Caco-2 (cell line): ENCODE measurements around the gene SMIM31. TPM values are rescaled to one million over a fixed set of nuclear protein-coding genes. Genes with fewer than 3 reads are reported as not detected.

Source experiments
- BruUV-seq: library from RNA; stranded (reverse); fragments of 400-500 nt; replicated peaks from 2 replicates; lab custom pipeline; 2021; lab: Mats Ljungman, UMichigan
- CTCF ChIA-PET: fragments of 300-600 bp; sonication (Branson Sonifier 250); formaldehyde crosslinking; loops from one replicate; lab custom pipeline; 2022; ENCODE audit warnings: antibody characterized with exemption; lab: Charles Lee
- POLR2A ChIA-PET: fragments of 300-600 bp; sonication (Branson Sonifier 250); formaldehyde crosslinking; loops from one replicate; lab custom pipeline; 2022; ENCODE audit warnings: antibody characterized with exemption; lab: Charles Lee
- DNase-seq, 2 experiments: peaks; one replicate each; pipeline versions ENCODE4 v3.0.0 to v3.0.0-alpha.2; 2020 to 2022
- H3K27me3 ChIP-seq: replicated peaks from 2 replicates; pipeline ENCODE4 v1.6.0; 2011; ENCODE audit warnings: low read length; ENCODE audit not compliant: control insufficient read depth, insufficient read depth
- H3K36me3 ChIP-seq: 2 replicates; pipeline ENCODE4 v1.5.1; 2011; ENCODE audit warnings: low read length; ENCODE audit not compliant: control insufficient read depth, insufficient read depth
- H3K4me1 ChIP-seq: fragments of 250-450 bp; sonication (Bioruptor Pico); 2 replicates; pipeline ENCODE4 v1.5.1; 2020; ENCODE audit warnings: mild to moderate bottlenecking
- H3K4me3 ChIP-seq: 2 replicates; pipeline ENCODE4 v1.5.1; 2011; ENCODE audit warnings: low read depth, mild to moderate bottlenecking, control low read depth, low read length
- H3K9me3 ChIP-seq: fragments of 250-450 bp; sonication (Bioruptor Pico); 2 replicates; pipeline ENCODE4 v1.5.1; 2020; ENCODE audit warnings: mild to moderate bottlenecking, moderate library complexity
- H3K27ac Mint-ChIP-seq: one replicate; pipeline ENCODE4 v1.8.0; 2022; ENCODE audit warnings: mixed read lengths; ENCODE audit not compliant: unreplicated experiment
- H3K27me3 Mint-ChIP-seq: one replicate; pipeline ENCODE4 v1.8.0; 2022; ENCODE audit warnings: mixed read lengths; ENCODE audit not compliant: insufficient read depth, unreplicated experiment
- H3K36me3 Mint-ChIP-seq: one replicate; pipeline ENCODE4 v1.8.0; 2022; ENCODE audit warnings: mild to moderate bottlenecking, mixed read lengths; ENCODE audit not compliant: insufficient read depth, unreplicated experiment
- H3K4me1 Mint-ChIP-seq: one replicate; pipeline ENCODE4 v1.8.0; 2022; ENCODE audit warnings: low read depth, mixed read lengths; ENCODE audit not compliant: unreplicated experiment
- H3K4me3 Mint-ChIP-seq: one replicate; pipeline ENCODE4 v1.8.0; 2022; ENCODE audit warnings: mild to moderate bottlenecking, moderate library complexity, mixed read lengths; ENCODE audit not compliant: unreplicated experiment
- H3K9me3 Mint-ChIP-seq: one replicate; pipeline ENCODE4 v1.8.0; 2022; ENCODE audit warnings: mixed read lengths; ENCODE audit not compliant: unreplicated experiment
- CTCF ChIP-seq, 2 experiments: fragments of 200-600 bp in 1 of 2; IDR thresholded peaks; 1 replicate in 1 of 2; 2 replicates in 1 of 2; pipeline versions ENCODE4 v1.5.1 to v1.8.0; 2011 to 2022; ENCODE audit warnings: antibody characterized with exemption in 1 of 2, control low read depth in 1 of 2, inconsistent platforms in 1 of 2, low read depth in 1 of 2, low read length in 1 of 2, mild to moderate bottlenecking in 1 of 2, moderate library complexity in 1 of 2; ENCODE audit not compliant: insufficient read depth in 1 of 2, severe bottlenecking in 1 of 2, unreplicated experiment in 1 of 2
- intact Hi-C: fragments of 100-400 bp; cut with micrococcal nuclease; formaldehyde crosslinking; loops from one replicate; pipeline ENCODE4 v1.10.0; 2022; ENCODE audit not compliant: unreplicated experiment
- total RNA-seq: library from RNA; stranded (reverse); gene quantifications from 2 replicates; pipeline ENCODE4 v1.2.3, GENCODE V29; 2022

Gene SMIM31
- total RNA-seq, 1 experiment from 2014 or later = not detected

- Mint-ChIP-seq H3K27me3 (no peaks in the 10 kb centered on the region), H3K36me3 (no peaks in the 10 kb centered on the region), H3K27ac (peak overlapping the region; percentile 49), H3K4me3 (no peak overlapping the region), H3K4me1 (peaks cover 22% of the 10 kb centered on the region), H3K9me3 (no peaks in the 10 kb centered on the region)
- no TSS peak for BruUV-seq
- Histone ChIP-seq H3K27me3 (no peaks in the 10 kb centered on the region), H3K4me3 (no peak overlapping the region), H3K9me3 (no peaks in the 10 kb centered on the region), H3K36me3 (no peaks in the 10 kb centered on the region), H3K4me1 (peaks cover 38% of the 10 kb centered on the region)
- CTCF ChIA-PET = no interaction called here
- intact Hi-C loops = no loop called here
- no peak for DNase-seq
- TF ChIP-seq CTCF (IDR thresholded peaks at IDR 0.05; ENCODE audit: insufficient read depth in 1 of 2, low read depth in 1 of 2, low read length in 1 of 2, severe bottlenecking in 1 of 2, unreplicated experiment in 1 of 2) = no peak
- POLR2A ChIA-PET = interaction anchor here (0.5 kb wide), 1 partner anchor 140 kb away, joined by 3 read pairs; no protein-coding TSS in a partner anchor
Observed at GRCh38 chr4:164802301-164802901, 48.5 kb downstream of the SMIM31 start.

- H3K36me3 Mint-ChIP-seq = no peaks in the 10 kb centered on the region
- ChIA-PET POLR2A (no interaction called here), CTCF (no interaction called here)
- Histone ChIP-seq H3K4me1 (peaks cover 48% of the 10 kb centered on the region), H3K27me3 (no peaks in the 10 kb centered on the region), H3K36me3 (no peaks in the 10 kb centered on the region), H3K4me3 (no peak overlapping the region), H3K9me3 (no peaks in the 10 kb centered on the region)
- DNase-seq = no peak
- no peaks in the 10 kb centered on the region for H3K27me3 Mint-ChIP-seq
- no peaks in the 10 kb centered on the region for H3K9me3 Mint-ChIP-seq
- H3K4me1 Mint-ChIP-seq = peaks cover 22% of the 10 kb centered on the region
- no peak overlapping the region for H3K4me3 Mint-ChIP-seq
- intact Hi-C loops = no loop called here
- H3K27ac Mint-ChIP-seq = no peak overlapping the region
- TF ChIP-seq CTCF (IDR thresholded peaks at IDR 0.05; ENCODE audit: insufficient read depth in 1 of 2, low read depth in 1 of 2, low read length in 1 of 2, severe bottlenecking in 1 of 2, unreplicated experiment in 1 of 2) = no peak
- no TSS peak for BruUV-seq
Observed at GRCh38 chr4:164803702-164804101, 49.8 kb downstream of the SMIM31 start.

GRCh38 chr4:164807611-164808010, 53.7 kb downstream of the SMIM31 start:
- Histone ChIP-seq H3K4me3 (0 out of 2 replicates have a peak overlapping the region, but pooled peaks have one; percentile 1), H3K4me1 (peaks cover 46% of the 10 kb centered on the region), H3K9me3 (no peaks in the 10 kb centered on the region), H3K36me3 (no peaks in the 10 kb centered on the region), H3K27me3 (no peaks in the 10 kb centered on the region)
- H3K36me3 Mint-ChIP-seq = no peaks in the 10 kb centered on the region
- no peak for TF ChIP-seq CTCF (IDR thresholded peaks at IDR 0.05; ENCODE audit: insufficient read depth in 1 of 2, low read depth in 1 of 2, low read length in 1 of 2, severe bottlenecking in 1 of 2, unreplicated experiment in 1 of 2)
- peak overlapping the region; percentile 82 for H3K27ac Mint-ChIP-seq
- H3K9me3 Mint-ChIP-seq = peaks cover 9% of the 10 kb centered on the region
- CTCF ChIA-PET = interaction anchor here (0.7 to 0.8 kb wide), 2 partner anchors 24 to 74 kb away, joined by 3 read pairs; no protein-coding TSS in a partner anchor
- peaks cover 11% of the 10 kb centered on the region for H3K4me1 Mint-ChIP-seq
- intact Hi-C loops = loop anchor here (1.0 to 2.0 kb wide), 4 partner anchors 19 to 74 kb away; partner anchors contain the start of gene APELA
- BruUV-seq = no TSS peak
- peak overlapping the region; percentile 33 for H3K4me3 Mint-ChIP-seq
- POLR2A ChIA-PET = no interaction called here
- H3K27me3 Mint-ChIP-seq = no peaks in the 10 kb centered on the region
- DNase-seq = peak; percentile 82
